GM12878 (cell line): Measurements from ENCODE around the gene SRGAP1. TPM values are rescaled to one million over a fixed set of nuclear protein-coding genes. Genes with fewer than 3 reads are reported as not detected.

ENCODE experiments used
- ATAC-seq: fragments of 200-7000 bp; cut with Tn5 transposase; 3 replicates; pipeline ENCODE4 v1.9.1; 2020; ENCODE audit warnings: mild to moderate bottlenecking, moderate library complexity
- BruUV-seq: library from RNA; stranded (reverse); fragments of 400-500 nt; replicated peaks from 2 replicates; lab custom pipeline; 2021; lab: Mats Ljungman, UMichigan
- CTCF ChIA-PET: fragments of 300-600 bp; sonication (Branson Sonifier 250); formaldehyde crosslinking; extraction: SDS; loops from one replicate; lab custom pipeline; 2021; ENCODE audit warnings: inconsistent platforms; lab: Yijun Ruan, JAX
- POLR2A ChIA-PET: fragments of 350-600 bp; formaldehyde crosslinking; extraction: SDS; loops from one replicate; lab custom pipeline; 2021; ENCODE audit warnings: inconsistent platforms; lab: Charles Lee
- RAD21 ChIA-PET: fragments of 300-600 bp; sonication (Branson Sonifier 250); formaldehyde crosslinking; loops from one replicate; lab custom pipeline; 2023; ENCODE audit warnings: antibody characterized with exemption; ENCODE audit not compliant: unreplicated experiment; lab: Charles Lee
- SMC1A ChIA-PET: fragments of 300-600 bp; sonication (Branson Sonifier 250); formaldehyde crosslinking; loops from one replicate; lab custom pipeline; 2023; ENCODE audit not compliant: unreplicated experiment, uncharacterized antibody; lab: Charles Lee
- DNase-seq: peaks from one replicate; pipeline ENCODE4 v3.0.0-alpha.2; 2011; ENCODE audit warnings: low read depth, low spot score
- FAIRE-seq: peaks from 3 replicates; lab custom pipeline; 2011; peaks lifted over from hg19 to GRCh38; lab: Jason Lieb, UNC
- H2AFZ ChIP-seq: 2 replicates; pipeline ENCODE4 v1.6.0; 2011; ENCODE audit warnings: low read depth, low read length, control low read depth; ENCODE audit not compliant: control insufficient read depth
- H3K27ac ChIP-seq: 2 replicates; pipeline ENCODE4 v1.5.1; 2011; ENCODE audit warnings: control low read depth; ENCODE audit not compliant: control insufficient read depth, insufficient read depth
- H3K27me3 ChIP-seq, 2 experiments: replicated peaks in 1 of 2; 2 replicates each; pipeline versions ENCODE4 v1.6.0 to v1.6.1; 2011; ENCODE audit warnings: low read length in 1 of 2; ENCODE audit not compliant: control insufficient read depth in 2 of 2, insufficient read depth in 2 of 2
- H3K36me3 ChIP-seq, 2 experiments: 2 replicates each; pipeline ENCODE4 v1.5.1; 2011; ENCODE audit warnings: low read length in 1 of 2; ENCODE audit not compliant: control insufficient read depth in 2 of 2, insufficient read depth in 2 of 2
- H3K4me1 ChIP-seq: 2 replicates; pipeline ENCODE4 v1.6.1; 2011; ENCODE audit warnings: mild to moderate bottlenecking, low read length, moderate library complexity, mixed read lengths; ENCODE audit not compliant: control insufficient read depth, insufficient read depth
- H3K4me2 ChIP-seq: 2 replicates; pipeline ENCODE4 v1.6.0; 2011; ENCODE audit warnings: control low read depth; ENCODE audit not compliant: control insufficient read depth, insufficient read depth
- H3K4me3 ChIP-seq: fragments of 200-600 bp; sonication (generic); 2 replicates; pipeline ENCODE4 v1.5.1; 2016
- H3K79me2 ChIP-seq: 2 replicates; pipeline ENCODE4 v1.6.0; 2011; ENCODE audit warnings: low read length; ENCODE audit not compliant: control insufficient read depth, insufficient read depth
- H3K9ac ChIP-seq: 2 replicates; pipeline ENCODE4 v1.8.0; 2011; ENCODE audit warnings: low read length, control low read depth, mixed read lengths; ENCODE audit not compliant: control insufficient read depth, insufficient read depth
- H3K9me3 ChIP-seq: replicated peaks from 3 replicates; pipeline ENCODE4 v1.5.1; 2011; ENCODE audit warnings: mild to moderate bottlenecking, low read length; ENCODE audit not compliant: control insufficient read depth, insufficient read depth
- H4K20me1 ChIP-seq: 2 replicates; pipeline ENCODE4 v1.6.0; 2011; ENCODE audit not compliant: control insufficient read depth, insufficient read depth
- BRCA1 ChIP-seq: IDR thresholded peaks from 2 replicates; pipeline ENCODE4 v1.6.1; 2011; ENCODE audit warnings: low read depth, low read length, improper control_type of control experiment
- EP300 ChIP-seq, 2 experiments: fragments of 150-350 bp in 1 of 2; IDR thresholded peaks; 2 replicates each; pipeline ENCODE4 v1.6.1; 2011 to 2012; ENCODE audit warnings: low read depth in 2 of 2, low read length in 2 of 2, borderline replicate concordance in 1 of 2, improper control_type of control experiment in 1 of 2, inconsistent platforms in 1 of 2; ENCODE audit not compliant: control insufficient read depth in 1 of 2
- FOXM1 ChIP-seq: IDR thresholded peaks from 2 replicates; pipeline ENCODE4 v1.6.1; 2012; ENCODE audit warnings: low read depth, mild to moderate bottlenecking, inconsistent platforms, low read length, moderate library complexity
- HDAC6 ChIP-seq: fragments of 200-600 bp; sonication (generic); IDR thresholded peaks from one replicate; pipeline ENCODE4 v1.8.0; 2017; ENCODE audit warnings: antibody characterized with exemption; ENCODE audit not compliant: unreplicated experiment
- IRF5 ChIP-seq: fragments of 450-650 bp; IDR thresholded peaks from 2 replicates; pipeline ENCODE4 v1.6.1; 2017; ENCODE audit warnings: borderline replicate concordance
- MTA2 ChIP-seq: fragments of 450-650 bp; IDR thresholded peaks from 2 replicates; pipeline ENCODE4 v1.6.1; 2016; ENCODE audit warnings: low read depth, mild to moderate bottlenecking, moderate library complexity
- NR2C1 ChIP-seq: fragments of 450-650 bp; IDR thresholded peaks from 2 replicates; pipeline ENCODE4 v1.6.1; 2017; ENCODE audit warnings: antibody characterized with exemption, mild to moderate bottlenecking, moderate library complexity
- NR2F1 ChIP-seq: fragments of 450-650 bp; conservative IDR thresholded peaks from 2 replicates; pipeline ENCODE4 v1.6.1; 2017; ENCODE audit warnings: mild to moderate bottlenecking
- POLR2AphosphoS5 ChIP-seq: IDR thresholded peaks from 2 replicates; pipeline ENCODE4 v1.6.1; 2011; ENCODE audit warnings: mild to moderate bottlenecking, low read length, inconsistent platforms
- POU2F2 ChIP-seq: IDR thresholded peaks from 3 replicates; pipeline ENCODE4 v1.6.1; 2011; ENCODE audit warnings: low read depth, mild to moderate bottlenecking, low read length, borderline replicate concordance
- RUNX3 ChIP-seq: IDR thresholded peaks from 2 replicates; pipeline ENCODE4 v1.6.1; 2012; ENCODE audit warnings: low read length, inconsistent platforms
- SREBF1 ChIP-seq: IDR thresholded peaks from 2 replicates; pipeline ENCODE4 v1.6.1; 2012; ENCODE audit warnings: mild to moderate bottlenecking, low read length
- STAT1 ChIP-seq: fragments of 450-650 bp; conservative IDR thresholded peaks from 2 replicates; pipeline ENCODE4 v1.6.1; 2014; ENCODE audit warnings: antibody characterized with exemption, mild to moderate bottlenecking
- TCF12 ChIP-seq: IDR thresholded peaks from 2 replicates; pipeline ENCODE4 v1.6.1; 2011; ENCODE audit warnings: low read depth, mild to moderate bottlenecking, low read length
- YY1 ChIP-seq: IDR thresholded peaks from 2 replicates; pipeline ENCODE4 v1.6.1; 2011; ENCODE audit warnings: low read depth, mild to moderate bottlenecking, low read length
- WGBS: methylation state at CpG from one replicate; pipeline ENCODE4 v1.1.6; 2016; ENCODE audit warnings: low lambda C conversion rate; ENCODE audit not compliant: insufficient replicate concordance, insufficient coverage; ENCODE audit errors: missing lambda C conversion rate; 5-methylcytosine and 5-hydroxymethylcytosine counted together
- in situ Hi-C: fragments of 300-500 bp; cut with MboI; formaldehyde crosslinking; loops from 9 replicates; pipeline ENCODE4 v1.14.3; 2018; ENCODE audit warnings: mixed read lengths
- intact Hi-C: fragments of 100-400 bp; cut with micrococcal nuclease; formaldehyde crosslinking; loops from one replicate; pipeline ENCODE4 v1.14.2; 2022; ENCODE audit not compliant: unreplicated experiment
- polyA plus RNA-seq, 11 experiments: library from polyadenylated mRNA; depleted of rRNA in 4 of 11; unstranded in 6 of 11; stranded (reverse) in 5 of 11; fragments of >200 nt; fragmentation: Nextera tagmentation in 4 of 11; fragmentation: Illumina TruSeq in 1 of 11; extraction: Ambion mirVana in 4 of 11; extraction: Trizol in 1 of 11; gene quantifications; 1 replicate in 1 of 11; 2 replicates in 10 of 11; pipeline versions ENCODE4 v1.2.1 to v1.2.3, GENCODE V29; 2011 to 2016; ENCODE audit warnings: inconsistent platforms in 2 of 11, missing spikeins in 2 of 11, low read depth in 1 of 11
- total RNA-seq, 4 experiments: library from RNA; depleted of rRNA in 3 of 4; stranded (reverse); fragments of >200 nt in 3 of 4; fragmentation: Illumina TruSeq in 1 of 4; extraction: Trizol in 1 of 4; gene quantifications; 2 replicates each; pipeline versions ENCODE4 v1.2.1 to v1.2.3, GENCODE V29; 2013 to 2021

SRGAP1 gene
- total and polyA plus RNA-seq, 10 of the 15 experiments (the other 5 are each of a cell fraction or from before 2014, with no cell fraction given) = 0.16 to 0.85 (median 0.46) TPM

DNA sequence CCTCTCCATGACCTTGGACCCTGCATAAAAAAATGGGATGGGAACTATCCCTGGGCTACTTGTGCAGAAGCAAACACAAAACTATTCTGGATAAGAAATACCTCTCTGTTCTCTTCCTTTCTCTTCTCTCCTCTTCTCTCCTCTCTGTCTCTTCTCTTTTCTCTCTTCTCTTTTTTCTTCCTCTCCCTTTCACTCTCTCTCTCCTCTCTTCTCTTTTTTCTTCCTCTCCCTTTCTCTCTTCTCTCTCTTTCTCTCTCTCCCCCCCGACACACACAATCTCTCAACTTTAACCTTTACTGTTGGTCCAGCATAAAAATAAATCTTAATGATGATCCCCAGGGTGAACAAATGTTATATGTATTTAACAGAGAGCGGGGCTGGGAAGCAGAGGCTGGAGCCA is 141.4 kb downstream of the SRGAP1 start:
- ChIA-PET RAD21 (no interaction called here), POLR2A (no interaction called here), CTCF (no interaction called here), SMC1A (no interaction called here)
- no peaks in the 10 kb centered on the region for H3K9me3 ChIP-seq
- no peak overlapping the region for H3K27ac ChIP-seq
- 32% methylated on average over 2 of the region's 2 CpGs for WGBS
- FAIRE-seq (no peak), ATAC-seq (no peak), DNase-seq (no peak)
- H3K4me2 ChIP-seq = no peak overlapping the region
- BruUV-seq = no TSS peak
- no peak overlapping the region for H3K9ac ChIP-seq
- H3K36me3 ChIP-seq = no peaks in the 10 kb centered on the region
- H3K4me1 ChIP-seq = no peaks in the 10 kb centered on the region
- no peaks in the 10 kb centered on the region for H3K79me2 ChIP-seq
- H2AFZ ChIP-seq = no peak overlapping the region
- H3K27me3 ChIP-seq = no peaks in the 10 kb centered on the region; a peak in 1 of 4 replicates
- no peak for TF ChIP-seq NR2F1
- no peak overlapping the region for H3K4me3 ChIP-seq
- H4K20me1 ChIP-seq = no peaks in the 10 kb centered on the region
- intact Hi-C loops = no loop called here
- in situ Hi-C loops = no loop called here

DNA sequence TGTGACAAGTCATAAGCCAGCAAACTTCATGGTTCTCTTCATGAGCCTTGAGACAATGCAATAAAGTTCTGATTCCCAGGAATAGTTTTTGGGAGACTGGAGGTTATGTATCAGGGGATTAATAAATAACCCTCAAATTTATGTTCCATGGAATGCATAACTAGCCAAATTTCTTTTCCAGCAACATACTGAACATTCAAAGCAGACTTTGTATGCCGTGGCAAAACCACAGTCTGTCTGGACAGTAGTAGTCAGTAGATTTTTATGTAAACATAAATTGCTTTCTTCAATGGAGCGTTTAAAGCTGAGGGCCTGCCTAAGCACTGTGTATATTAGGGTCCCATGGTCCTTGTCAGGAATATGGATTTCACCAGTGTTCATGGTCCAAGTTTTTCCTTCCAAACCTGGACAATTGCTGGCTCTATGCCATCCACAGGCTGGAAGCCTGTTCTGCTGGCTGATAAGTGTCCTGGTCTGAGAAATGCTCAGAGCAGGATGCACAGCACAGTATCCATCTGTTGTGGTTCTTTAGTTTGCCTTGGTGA is 144.9 kb downstream of the SRGAP1 start:
- Histone ChIP-seq H3K4me2 (no peak overlapping the region), H2AFZ (no peak overlapping the region), H3K9me3 (no peaks in the 10 kb centered on the region), H3K4me1 (no peaks in the 10 kb centered on the region), H3K4me3 (no peak overlapping the region), H3K9ac (no peak overlapping the region), H3K27ac (no peak overlapping the region), H3K27me3 (no peaks in the 10 kb centered on the region; a peak in 1 of 4 replicates), H3K79me2 (no peaks in the 10 kb centered on the region), H3K36me3 (no peaks in the 10 kb centered on the region), H4K20me1 (no peaks in the 10 kb centered on the region)
- SMC1A ChIA-PET = no interaction called here
- WGBS = 23% methylated on average over 2 of the region's 2 CpGs
- CTCF ChIA-PET = no interaction called here
- FAIRE-seq = no peak
- in situ Hi-C loops = no loop called here
- no peak for DNase-seq
- RAD21 ChIA-PET = no interaction called here
- no TSS peak for BruUV-seq
- POLR2A ChIA-PET = no interaction called here
- no peak for ATAC-seq
- intact Hi-C loops = no loop called here
- no peak for TF ChIP-seq IRF5
- TF ChIP-seq FOXM1 = no peak
- TF ChIP-seq STAT1 = no peak
- TF ChIP-seq EP300 (IDR thresholded peaks at IDR 0.05; ENCODE audit: borderline replicate concordance in 1 of 2, control insufficient read depth in 1 of 2, low read depth in 2 of 2, low read length in 2 of 2) = no peak
- no peak for TF ChIP-seq YY1
- no peak for TF ChIP-seq POU2F2
- no peak for TF ChIP-seq BRCA1
- TF ChIP-seq NR2C1 = no peak
- TF ChIP-seq TCF12 = no peak
- TF ChIP-seq SREBF1 = no peak
- TF ChIP-seq RUNX3 = no peak
- TF ChIP-seq POLR2AphosphoS5 = no peak
- TF ChIP-seq HDAC6 = no peak
- no peak for TF ChIP-seq MTA2
